A673 (cell line): Measurements from ENCODE around the gene TBKBP1. TPM values are rescaled to one million over a fixed set of nuclear protein-coding genes. Genes with fewer than 3 reads are reported as not detected.

Source experiments
- BruUV-seq: library from RNA; stranded (reverse); fragments of 400-500 nt; replicated peaks from 2 replicates; lab custom pipeline; 2021; lab: Mats Ljungman, UMichigan
- CTCF ChIA-PET: fragments of 300-600 bp; sonication (Branson Sonifier 250); formaldehyde crosslinking; loops from one replicate; lab custom pipeline; 2022; ENCODE audit warnings: antibody characterized with exemption; lab: Charles Lee
- POLR2A ChIA-PET: fragments of 300-600 bp; sonication (Branson Sonifier 250); formaldehyde crosslinking; loops from one replicate; lab custom pipeline; 2022; ENCODE audit warnings: antibody characterized with exemption; ENCODE audit not compliant: low non-redundant PET; lab: Charles Lee
- DNase-seq: peaks from one replicate; pipeline ENCODE4 v3.0.0-alpha.2; 2015; ENCODE audit warnings: low spot score
- H3K27ac ChIP-seq: fragments of 200-600 bp; sonication (generic); 2 replicates; pipeline ENCODE4 v1.5.1; 2016; ENCODE audit warnings: mixed run types, low read depth, mild to moderate bottlenecking, mixed read lengths, antibody characterized with exemption, low read length; ENCODE audit not compliant: poor library complexity, severe bottlenecking
- H3K27me3 ChIP-seq: fragments of 200-600 bp; sonication (generic); replicated peaks from 2 replicates; pipeline ENCODE4 v1.6.1; 2017; ENCODE audit warnings: mixed run types, low read depth, mild to moderate bottlenecking, mixed read lengths, antibody characterized with exemption, low read length; ENCODE audit not compliant: insufficient read depth, poor library complexity
- H3K36me3 ChIP-seq: fragments of 200-600 bp; sonication (generic); 2 replicates; pipeline ENCODE4 v1.6.1; 2016; ENCODE audit warnings: mixed run types, mild to moderate bottlenecking, mixed read lengths, antibody characterized with exemption, low read length; ENCODE audit not compliant: insufficient read depth, poor library complexity, severe bottlenecking
- H3K4me1 ChIP-seq: fragments of 200-600 bp; sonication (generic); 2 replicates; pipeline ENCODE4 v1.6.1; 2017; ENCODE audit warnings: mixed run types, mild to moderate bottlenecking, mixed read lengths, antibody characterized with exemption, low read length; ENCODE audit not compliant: insufficient read depth, poor library complexity, severe bottlenecking
- H3K4me3 ChIP-seq: fragments of 200-600 bp; sonication (generic); 2 replicates; pipeline ENCODE4 v1.5.1; 2016; ENCODE audit warnings: low read depth, mixed run types, mild to moderate bottlenecking, mixed read lengths, low read length; ENCODE audit not compliant: poor library complexity, severe bottlenecking
- H3K9me3 ChIP-seq: fragments of 200-600 bp; sonication (generic); 2 replicates; pipeline ENCODE4 v1.6.1; 2016; ENCODE audit warnings: mixed run types, low read depth, mild to moderate bottlenecking, mixed read lengths, antibody characterized with exemption, low read length; ENCODE audit not compliant: poor library complexity, severe bottlenecking
- EZH2 ChIP-seq: fragments of 200-600 bp; sonication (generic); IDR thresholded peaks from 2 replicates; pipeline ENCODE4 v1.6.1; 2017; ENCODE audit warnings: borderline replicate concordance, low read depth, mild to moderate bottlenecking, mixed read lengths, antibody characterized with exemption, low read length; ENCODE audit not compliant: poor library complexity, severe bottlenecking
- intact Hi-C: fragments of 100-400 bp; cut with micrococcal nuclease; formaldehyde crosslinking; loops from one replicate; pipeline ENCODE4 v1.10.0; 2022; ENCODE audit not compliant: unreplicated experiment
- total RNA-seq: library from RNA; stranded (reverse); gene quantifications from 2 replicates; pipeline ENCODE4 v1.2.3, GENCODE V29; 2021
- TF ChIP-seq, protein P1 (sequence below): fragments of 300-800, 200-600 bp; sonication (generic); conservative IDR thresholded peaks from 2 replicates; pipeline ENCODE4 v1.5.1; 2017; ENCODE audit warnings: low read depth, mild to moderate bottlenecking, antibody characterized with exemption, low read length, moderate library complexity, mixed read lengths

The TBKBP1 gene
- total RNA-seq, 1 experiment from 2014 or later: 21.1 TPM

DNA sequence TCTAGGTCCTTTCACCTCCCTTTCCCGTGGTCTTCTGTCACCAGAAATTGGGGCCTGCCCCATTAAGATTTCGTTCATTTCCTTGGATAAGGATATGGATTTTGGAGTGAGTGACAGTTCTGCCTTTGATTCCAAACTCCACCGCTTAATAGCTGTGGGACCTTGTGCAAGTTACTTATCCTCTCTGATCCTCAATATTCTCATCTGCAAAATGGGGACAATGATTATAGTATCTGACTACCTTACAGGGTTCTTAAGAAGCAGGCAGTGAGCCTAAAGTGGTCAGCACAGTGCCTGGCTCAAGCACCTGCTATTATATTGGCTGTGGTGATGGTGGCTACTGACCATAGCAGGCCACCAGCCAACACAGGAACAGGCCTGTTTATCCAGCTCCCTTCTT, 15.6 kb downstream of the TBKBP1 start:
- DNase-seq: no peak
- Histone ChIP-seq H3K4me1 (peaks cover 10% of the 10 kb centered on the region), H3K27ac (no peak overlapping the region), H3K36me3 (no peaks in the 10 kb centered on the region), H3K4me3 (no peak overlapping the region), H3K9me3 (no peaks in the 10 kb centered on the region), H3K27me3 (no peaks in the 10 kb centered on the region)
- TF ChIP-seq, protein P1, sequence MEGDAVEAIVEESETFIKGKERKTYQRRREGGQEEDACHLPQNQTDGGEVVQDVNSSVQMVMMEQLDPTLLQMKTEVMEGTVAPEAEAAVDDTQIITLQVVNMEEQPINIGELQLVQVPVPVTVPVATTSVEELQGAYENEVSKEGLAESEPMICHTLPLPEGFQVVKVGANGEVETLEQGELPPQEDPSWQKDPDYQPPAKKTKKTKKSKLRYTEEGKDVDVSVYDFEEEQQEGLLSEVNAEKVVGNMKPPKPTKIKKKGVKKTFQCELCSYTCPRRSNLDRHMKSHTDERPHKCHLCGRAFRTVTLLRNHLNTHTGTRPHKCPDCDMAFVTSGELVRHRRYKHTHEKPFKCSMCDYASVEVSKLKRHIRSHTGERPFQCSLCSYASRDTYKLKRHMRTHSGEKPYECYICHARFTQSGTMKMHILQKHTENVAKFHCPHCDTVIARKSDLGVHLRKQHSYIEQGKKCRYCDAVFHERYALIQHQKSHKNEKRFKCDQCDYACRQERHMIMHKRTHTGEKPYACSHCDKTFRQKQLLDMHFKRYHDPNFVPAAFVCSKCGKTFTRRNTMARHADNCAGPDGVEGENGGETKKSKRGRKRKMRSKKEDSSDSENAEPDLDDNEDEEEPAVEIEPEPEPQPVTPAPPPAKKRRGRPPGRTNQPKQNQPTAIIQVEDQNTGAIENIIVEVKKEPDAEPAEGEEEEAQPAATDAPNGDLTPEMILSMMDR: no peak
- TF ChIP-seq EZH2: no peak
- intact Hi-C loops: no loop called here
- POLR2A ChIA-PET: no interaction called here
- BruUV-seq: no TSS peak
- CTCF ChIA-PET: no interaction called here

DNA sequence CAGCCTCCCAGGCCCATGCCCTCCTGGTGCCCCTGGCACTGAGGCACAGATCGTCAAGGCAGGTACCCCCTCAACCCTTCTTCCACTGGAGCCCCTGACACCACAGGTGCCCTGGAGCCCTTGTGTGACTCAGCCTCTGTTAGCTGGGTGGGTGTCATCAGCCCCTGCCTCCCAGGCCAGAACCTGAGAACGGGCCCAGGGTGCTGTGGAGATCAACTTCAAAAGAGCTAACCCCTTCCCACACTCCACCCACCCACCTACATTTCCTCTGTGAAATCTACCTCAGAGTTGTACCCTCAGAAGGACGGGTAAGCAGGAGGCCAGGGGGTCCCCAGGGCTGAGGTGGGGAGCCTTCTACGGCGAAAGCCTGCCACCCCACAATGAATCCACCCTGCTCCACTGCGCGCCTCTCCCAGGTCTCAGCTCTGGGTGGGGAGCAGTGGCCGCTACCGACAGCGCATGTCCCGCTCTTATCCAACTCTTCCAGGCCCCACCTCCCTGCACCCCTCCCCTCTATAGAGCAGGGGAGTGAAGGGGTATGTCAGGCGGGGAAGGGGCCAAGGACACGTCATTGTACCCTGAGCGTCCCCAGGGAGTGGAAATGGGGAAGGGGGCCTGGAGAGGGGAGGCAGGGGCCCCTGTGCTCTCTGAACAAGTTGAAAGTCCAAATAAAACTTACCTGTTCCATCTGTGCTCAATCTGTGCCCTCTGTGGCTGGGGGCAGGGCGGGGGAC, 17.6 kb downstream of the TBKBP1 start:
- TF ChIP-seq, protein P1: no peak
- no peak for TF ChIP-seq EZH2
- H3K4me3 ChIP-seq: no peak overlapping the region
- no TSS peak for BruUV-seq
- ChIA-PET CTCF (no interaction called here), POLR2A (no interaction called here)
- H3K27ac ChIP-seq: no peak overlapping the region
- H3K9me3 ChIP-seq: no peaks in the 10 kb centered on the region
- H3K4me1 ChIP-seq: peaks cover 4% of the 10 kb centered on the region
- H3K27me3 ChIP-seq: no peaks in the 10 kb centered on the region
- intact Hi-C loops: no loop called here
- no peaks in the 10 kb centered on the region for H3K36me3 ChIP-seq
- no peak for DNase-seq

DNA sequence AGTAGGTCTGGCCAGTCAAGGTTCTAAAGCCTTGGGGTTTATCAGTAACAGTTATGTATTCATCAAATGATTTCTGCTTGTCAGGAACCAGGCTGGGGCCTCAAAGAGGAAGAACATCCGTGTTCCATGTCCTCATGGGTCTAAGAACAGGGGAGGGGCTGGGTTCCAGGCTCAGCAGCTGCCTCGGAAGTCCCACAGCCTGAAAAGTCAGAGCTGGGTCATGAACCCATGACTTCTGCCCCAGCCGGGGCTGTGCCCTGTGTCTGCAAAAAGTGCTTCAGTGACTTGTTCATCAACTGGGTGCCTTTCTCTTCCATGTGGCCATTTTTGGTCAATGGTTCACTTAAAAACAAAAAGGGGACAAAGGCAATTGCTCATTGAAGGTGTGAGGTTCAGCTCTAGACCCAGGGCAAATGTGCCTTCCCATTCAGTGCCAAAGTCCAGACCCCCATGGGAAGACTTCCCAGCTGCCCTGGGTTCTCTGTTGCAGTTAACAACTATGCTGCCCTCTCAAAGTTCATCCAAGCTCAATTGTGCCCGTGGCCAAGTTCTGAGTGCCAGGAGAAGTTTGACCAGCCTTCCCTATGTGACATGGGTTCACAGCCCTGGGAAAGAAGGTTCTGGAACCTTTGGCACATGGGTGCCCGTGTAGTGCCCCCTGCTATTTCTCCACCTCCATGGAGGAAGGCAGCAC, 18.5 kb downstream of the TBKBP1 start:
- no peak overlapping the region for H3K4me3 ChIP-seq
- CTCF ChIA-PET: no interaction called here

More for the DNA sequence above, 18.5 kb downstream of the TBKBP1 start:
- Histone ChIP-seq H3K27me3 (no peaks in the 10 kb centered on the region), H3K36me3 (no peaks in the 10 kb centered on the region), H3K4me1 (no peaks in the 10 kb centered on the region), H3K9me3 (no peaks in the 10 kb centered on the region), H3K27ac (no peak overlapping the region)
- intact Hi-C loops: no loop called here
- no peak for DNase-seq
- POLR2A ChIA-PET: no interaction called here
- BruUV-seq: no TSS peak
- TF ChIP-seq, protein P1: no peak
- TF ChIP-seq EZH2: no peak
